GM23338 (cell line): ENCODE data around the gene RIPK1. TPM values are rescaled to one million over a fixed set of nuclear protein-coding genes. Genes with fewer than 3 reads are reported as not detected.
A peak's percentile ranks its signal among the peaks of the same experiment; 100 is the strongest.

Experiments
- ATAC-seq: fragments of 200-7000 bp; cut with Tn5 transposase; 3 replicates; pipeline ENCODE4 v1.9.1; 2020
- DNase-seq: peaks from one replicate; pipeline ENCODE4 v3.0.0-alpha.2; 2015; ENCODE audit warnings: low spot score
- H2AFZ ChIP-seq: fragments of 200-600 bp; sonication (generic); 2 replicates; pipeline ENCODE4 v1.8.0; 2016; ENCODE audit warnings: antibody characterized with exemption, mild to moderate bottlenecking, moderate library complexity
- H3F3A ChIP-seq: fragments of 200-600 bp; sonication (generic); replicated peaks from 2 replicates; pipeline ENCODE4 v1.8.0; 2017; ENCODE audit warnings: antibody characterized with exemption, mixed run types, low read depth
- H3K27ac ChIP-seq: fragments of 200-600 bp; sonication (generic); 2 replicates; pipeline ENCODE4 v1.6.1; 2016; ENCODE audit warnings: low read depth
- H3K27me3 ChIP-seq: fragments of 200-600 bp; sonication (generic); 2 replicates; pipeline ENCODE4 v1.8.0; 2016; ENCODE audit warnings: mild to moderate bottlenecking, mixed run types, moderate library complexity; ENCODE audit not compliant: insufficient read depth
- H3K36me3 ChIP-seq: fragments of 200-600 bp; sonication (generic); 2 replicates; pipeline ENCODE4 v1.8.0; 2016; ENCODE audit warnings: mild to moderate bottlenecking; ENCODE audit not compliant: insufficient read depth
- H3K4me1 ChIP-seq: fragments of 200-600 bp; sonication (generic); 2 replicates; pipeline ENCODE4 v1.8.0; 2016; ENCODE audit warnings: mild to moderate bottlenecking, moderate library complexity; ENCODE audit not compliant: insufficient read depth
- H3K4me2 ChIP-seq: fragments of 200-600 bp; sonication (generic); 2 replicates; pipeline ENCODE4 v1.7.1; 2017; ENCODE audit warnings: mixed run types
- H3K4me3 ChIP-seq: fragments of 200-600 bp; sonication (generic); 2 replicates; pipeline ENCODE4 v1.6.1; 2016; ENCODE audit warnings: mixed run types
- H3K79me2 ChIP-seq: fragments of 200-600 bp; sonication (generic); replicated peaks from 2 replicates; pipeline ENCODE4 v1.8.0; 2017; ENCODE audit warnings: mild to moderate bottlenecking; ENCODE audit not compliant: insufficient read depth
- H3K9me2 ChIP-seq: fragments of 200-600 bp; sonication (generic); 2 replicates; pipeline ENCODE4 v1.8.0; 2017; ENCODE audit not compliant: insufficient read depth
- H4K20me1 ChIP-seq: fragments of 200-600 bp; sonication (generic); replicated peaks from 2 replicates; pipeline ENCODE4 v1.8.0; 2017; ENCODE audit warnings: mild to moderate bottlenecking; ENCODE audit not compliant: insufficient read depth
- H3K27ac Mint-ChIP-seq: 2 replicates; pipeline ENCODE4 v1.8.0; 2020; ENCODE audit warnings: inconsistent platforms, mild to moderate bottlenecking, moderate library complexity, mixed read lengths
- H3K27me3 Mint-ChIP-seq: 3 replicates; pipeline ENCODE4 v1.8.0; 2022; ENCODE audit warnings: low read depth, mild to moderate bottlenecking, moderate library complexity, mixed read lengths, inconsistent platforms; ENCODE audit not compliant: insufficient read depth, poor library complexity
- H3K36me3 Mint-ChIP-seq: 3 replicates; pipeline ENCODE4 v1.8.0; 2021; ENCODE audit warnings: low read depth, mild to moderate bottlenecking, inconsistent platforms, moderate library complexity, mixed read lengths
- H3K4me1 Mint-ChIP-seq: 3 replicates; pipeline ENCODE4 v1.8.0; 2020; ENCODE audit warnings: mild to moderate bottlenecking, inconsistent platforms, mixed read lengths
- H3K4me3 Mint-ChIP-seq: 3 replicates; pipeline ENCODE4 v1.8.0; 2021; ENCODE audit warnings: moderate library complexity, mild to moderate bottlenecking, inconsistent platforms, mixed read lengths
- H3K9me3 Mint-ChIP-seq: 3 replicates; pipeline ENCODE4 v1.8.0; 2020; ENCODE audit warnings: moderate library complexity, mild to moderate bottlenecking, inconsistent platforms, mixed read lengths
- CREB1 ChIP-seq: fragments of 250-450 bp; sonication (Bioruptor Pico); IDR thresholded peaks from 2 replicates; pipeline ENCODE4 v1.5.0; 2020; ENCODE audit warnings: low read depth, mild to moderate bottlenecking, moderate library complexity
- CTCF ChIP-seq, 2 experiments: fragments of 200-600 bp in 1 of 2; sonication (generic) in 1 of 2; conservative IDR thresholded peaks; 2 replicates each; pipeline versions ENCODE4 v1.5.1 to v1.6.1; 2016 to 2017; ENCODE audit warnings: antibody characterized with exemption in 2 of 2, low read depth in 2 of 2, mild to moderate bottlenecking in 2 of 2, moderate library complexity in 1 of 2
- EZH2phosphoT487 ChIP-seq: fragments of 200-600 bp; sonication (generic); IDR thresholded peaks from one replicate; pipeline ENCODE4 v1.8.1; 2018; ENCODE audit warnings: antibody characterized with exemption; ENCODE audit not compliant: unreplicated experiment
- NANOG ChIP-seq: IDR thresholded peaks from 2 replicates; pipeline ENCODE4 v1.6.1; 2016; ENCODE audit warnings: antibody characterized with exemption, borderline replicate concordance
- POLR2AphosphoS5 ChIP-seq: IDR thresholded peaks from 2 replicates; pipeline ENCODE4 v1.6.1; 2016; ENCODE audit warnings: antibody characterized with exemption, low read depth
- REST ChIP-seq: IDR thresholded peaks from one replicate; pipeline ENCODE4 v1.6.1; 2018; ENCODE audit warnings: antibody characterized with exemption; ENCODE audit not compliant: unreplicated experiment
- STAT1 ChIP-seq: IDR thresholded peaks from one replicate; pipeline ENCODE4 v1.6.1; 2016; ENCODE audit warnings: antibody characterized with exemption; ENCODE audit not compliant: unreplicated experiment
- ZNF114 ChIP-seq: fragments of 250-450 bp; sonication (Bioruptor Pico); IDR thresholded peaks from 2 replicates; pipeline ENCODE4 v1.5.0; 2020; ENCODE audit warnings: mild to moderate bottlenecking, moderate library complexity
- ZNF331 ChIP-seq: fragments of 250-450 bp; sonication (Bioruptor Pico); IDR thresholded peaks from 2 replicates; pipeline ENCODE4 v1.5.0; 2020; ENCODE audit warnings: low read depth, mild to moderate bottlenecking, moderate library complexity
- ZNF462 ChIP-seq: fragments of 250-450 bp; sonication (Bioruptor Pico); IDR thresholded peaks from 2 replicates; pipeline ENCODE4 v1.5.0; 2020; ENCODE audit warnings: mild to moderate bottlenecking, moderate library complexity
- polyA plus RNA-seq: library from polyadenylated mRNA; unstranded; fragments of >200 nt; fragmentation: Nextera tagmentation; extraction: Ambion mirVana; gene quantifications from 2 replicates; pipeline ENCODE4 v1.2.1, GENCODE V29; 2016
- total RNA-seq: library from RNA; depleted of rRNA; stranded (reverse); fragments of >200 nt; shearing (Covaris generic); gene quantifications from 2 replicates; pipeline ENCODE4 v1.2.3, GENCODE V29; 2014

The RIPK1 gene
- total and polyA plus RNA-seq, 2 experiments from 2014 or later, result 5.7 to 19.4 TPM

GRCh38 chr6:3138341-3138740 lies 70.0 kb downstream of the RIPK1 start:
- no peaks in the 10 kb centered on the region for H3K9me2 ChIP-seq
- peaks cover 20% of the 10 kb centered on the region for H3K4me1 Mint-ChIP-seq
- peaks cover 76% of the 10 kb centered on the region for H3K36me3 Mint-ChIP-seq
- H3K4me3 ChIP-seq, result no peak overlapping the region
- H3K4me1 ChIP-seq, result peaks cover 17% of the 10 kb centered on the region
- no peaks in the 10 kb centered on the region; the same call in 1 of the 2 replicates for H4K20me1 ChIP-seq
- H3K27me3 Mint-ChIP-seq, result peaks cover 3% of the 10 kb centered on the region
- H3K27ac ChIP-seq, result peak overlapping the region; percentile 53; the same call in 1 of the 2 replicates
- no peaks in the 10 kb centered on the region for H3K9me3 Mint-ChIP-seq
- H3K4me3 Mint-ChIP-seq, result no peak overlapping the region
- H3K79me2 ChIP-seq, result no peaks in the 10 kb centered on the region
- no peak overlapping the region for H3K4me2 ChIP-seq
- ATAC-seq, result no peak
- H3K27ac Mint-ChIP-seq, result no peak overlapping the region
- no peak overlapping the region for H2AFZ ChIP-seq
- H3K27me3 ChIP-seq, result no peaks in the 10 kb centered on the region
- TF ChIP-seq CREB1 (CRISPR knock-in tag), result no peak
- TF ChIP-seq NANOG, result no peak
- TF ChIP-seq CTCF (conservative IDR thresholded peaks at IDR 0.05; ENCODE audit: low read depth in 2 of 2), result no peak
- TF ChIP-seq ZNF114 (CRISPR knock-in tag), result no peak
- no peak for TF ChIP-seq STAT1
- no peak for TF ChIP-seq POLR2AphosphoS5
- no peak for TF ChIP-seq REST
- no peak for TF ChIP-seq ZNF331 (CRISPR knock-in tag)
- no peak for TF ChIP-seq EZH2phosphoT487
- peaks cover 24% of the 10 kb centered on the region for H3K36me3 ChIP-seq
- H3F3A ChIP-seq, result peaks cover 13% of the 10 kb centered on the region; the same call in 1 of the 2 replicates
- DNase-seq, result no peak

GRCh38 chr6:3139090-3139903 lies 71.0 kb downstream of the RIPK1 start:
- H4K20me1 ChIP-seq, result no peaks in the 10 kb centered on the region; the same call in 1 of the 2 replicates
- no peak overlapping the region for H3K27ac Mint-ChIP-seq
- DNase-seq (no peak), ATAC-seq (no peak; the same call in 2 of the 3 replicates)
- H3K9me3 Mint-ChIP-seq, result no peaks in the 10 kb centered on the region
- peaks cover 22% of the 10 kb centered on the region for H3K4me1 Mint-ChIP-seq
- peak overlapping the region; percentile 63; the same call in 1 of the 2 replicates for H3K27ac ChIP-seq
- no peaks in the 10 kb centered on the region for H3K79me2 ChIP-seq
- peaks cover 8% of the 10 kb centered on the region for H3K27me3 Mint-ChIP-seq
- no peak overlapping the region for H3K4me2 ChIP-seq
- H3K4me3 ChIP-seq, result no peak overlapping the region
- H2AFZ ChIP-seq, result no peak overlapping the region
- peaks cover 22% of the 10 kb centered on the region for H3K4me1 ChIP-seq
- peaks cover 24% of the 10 kb centered on the region for H3K36me3 ChIP-seq
- H3K36me3 Mint-ChIP-seq, result peaks cover 73% of the 10 kb centered on the region
- H3F3A ChIP-seq, result peaks cover 18% of the 10 kb centered on the region; the same call in 1 of the 2 replicates
- H3K4me3 Mint-ChIP-seq, result no peak overlapping the region
- no peaks in the 10 kb centered on the region for H3K9me2 ChIP-seq
- no peaks in the 10 kb centered on the region for H3K27me3 ChIP-seq
- TF ChIP-seq ZNF462 (CRISPR knock-in tag), result no peak
